AG04450 (cell line): ENCODE data around the gene EML3. TPM values are rescaled to one million over a fixed set of nuclear protein-coding genes. Genes with fewer than 3 reads are reported as not detected.

Experiments
- CTCF ChIA-PET: fragments of 300-600, 350-600 bp; formaldehyde crosslinking; extraction: SDS; loops from one replicate; lab custom pipeline; 2022; ENCODE audit warnings: antibody characterized with exemption, inconsistent platforms; lab: Charles Lee
- POLR2A ChIA-PET: fragments of 350-600 bp; formaldehyde crosslinking; extraction: SDS; loops from one replicate; lab custom pipeline; 2021; ENCODE audit warnings: antibody characterized with exemption, inconsistent platforms; lab: Yijun Ruan, JAX
- DNase-seq: peaks from one replicate; pipeline ENCODE4 v3.0.0-alpha.2; 2011; ENCODE audit warnings: low read depth, low spot score
- H3K27ac ChIP-seq: one replicate; pipeline ENCODE4 v1.5.1; 2012; ENCODE audit warnings: low read depth, low read length, control low read depth
- H3K27me3 ChIP-seq: one replicate; pipeline ENCODE4 v1.6.0; 2012; ENCODE audit warnings: low read length; ENCODE audit not compliant: control insufficient read depth, insufficient read depth
- H3K4me3 ChIP-seq: 2 replicates; pipeline ENCODE4 v1.5.1; 2011; ENCODE audit warnings: mild to moderate bottlenecking, low read depth, low read length, control low read depth
- H3K9me3 ChIP-seq: 2 replicates; pipeline ENCODE4 v1.5.1; 2012; ENCODE audit warnings: low read length; ENCODE audit not compliant: control insufficient read depth, insufficient read depth
- polyA plus RNA-seq: library from polyadenylated mRNA; depleted of rRNA; stranded (reverse); fragments of >200 nt; gene quantifications from 2 replicates; pipeline ENCODE4 v1.2.3, GENCODE V29; 2011
- TF ChIP-seq, protein P1 (sequence below): IDR thresholded peaks from 2 replicates; pipeline ENCODE4 v1.5.1; 2011; ENCODE audit warnings: low read depth, low read length, control low read depth, inconsistent platforms

Gene EML3
- polyA plus RNA-seq, 1 experiment = 18.6 TPM

DNA sequence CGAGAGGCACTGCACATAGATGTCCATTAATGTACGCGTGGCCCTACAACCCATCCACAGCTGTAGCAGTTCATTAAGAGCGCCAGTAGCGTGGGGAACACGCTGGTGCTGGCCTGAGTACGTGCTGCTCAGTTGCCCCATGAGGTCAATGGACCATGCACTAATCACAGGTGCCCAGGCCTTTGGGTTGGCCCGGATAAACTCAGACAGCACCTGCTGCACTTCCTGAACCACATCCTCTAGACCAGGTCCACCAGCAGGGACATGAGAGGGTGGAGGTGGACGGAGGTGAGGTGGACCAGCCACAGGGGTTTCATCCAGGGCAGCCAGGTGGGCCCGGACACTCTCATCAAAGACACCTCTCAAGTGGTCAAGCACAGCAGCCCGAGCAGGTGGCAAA is 36.9 kb upstream of the EML3 start:
- CTCF ChIA-PET = interaction anchor here (0.6 kb wide), 1 partner anchor 343 kb away, joined by 3 read pairs; no protein-coding TSS in a partner anchor
- no peak for DNase-seq
- POLR2A ChIA-PET = interaction anchor here (10.2 kb wide), 1 partner anchor 16 kb away, joined by 150 read pairs; the partner anchor contains the start of genes C11orf98 and CSKMT

GRCh38 chr11:62648967-62649364 is 36.4 kb upstream of the EML3 start:
- DNase-seq = no peak
- CTCF ChIA-PET = interaction anchor here (0.6 kb wide), 1 partner anchor 342 kb away, joined by 3 read pairs; no protein-coding TSS in a partner anchor

More for the DNA sequence above, 36.9 kb upstream of the EML3 start:
- Histone ChIP-seq H3K27me3 (no peaks in the 10 kb centered on the region), H3K4me3 (no peak overlapping the region), H3K27ac (no peak overlapping the region), H3K9me3 (peaks cover 6% of the 10 kb centered on the region; the same call in 1 of the 2 replicates)
- TF ChIP-seq, protein P1, sequence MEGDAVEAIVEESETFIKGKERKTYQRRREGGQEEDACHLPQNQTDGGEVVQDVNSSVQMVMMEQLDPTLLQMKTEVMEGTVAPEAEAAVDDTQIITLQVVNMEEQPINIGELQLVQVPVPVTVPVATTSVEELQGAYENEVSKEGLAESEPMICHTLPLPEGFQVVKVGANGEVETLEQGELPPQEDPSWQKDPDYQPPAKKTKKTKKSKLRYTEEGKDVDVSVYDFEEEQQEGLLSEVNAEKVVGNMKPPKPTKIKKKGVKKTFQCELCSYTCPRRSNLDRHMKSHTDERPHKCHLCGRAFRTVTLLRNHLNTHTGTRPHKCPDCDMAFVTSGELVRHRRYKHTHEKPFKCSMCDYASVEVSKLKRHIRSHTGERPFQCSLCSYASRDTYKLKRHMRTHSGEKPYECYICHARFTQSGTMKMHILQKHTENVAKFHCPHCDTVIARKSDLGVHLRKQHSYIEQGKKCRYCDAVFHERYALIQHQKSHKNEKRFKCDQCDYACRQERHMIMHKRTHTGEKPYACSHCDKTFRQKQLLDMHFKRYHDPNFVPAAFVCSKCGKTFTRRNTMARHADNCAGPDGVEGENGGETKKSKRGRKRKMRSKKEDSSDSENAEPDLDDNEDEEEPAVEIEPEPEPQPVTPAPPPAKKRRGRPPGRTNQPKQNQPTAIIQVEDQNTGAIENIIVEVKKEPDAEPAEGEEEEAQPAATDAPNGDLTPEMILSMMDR = no peak

DNA sequence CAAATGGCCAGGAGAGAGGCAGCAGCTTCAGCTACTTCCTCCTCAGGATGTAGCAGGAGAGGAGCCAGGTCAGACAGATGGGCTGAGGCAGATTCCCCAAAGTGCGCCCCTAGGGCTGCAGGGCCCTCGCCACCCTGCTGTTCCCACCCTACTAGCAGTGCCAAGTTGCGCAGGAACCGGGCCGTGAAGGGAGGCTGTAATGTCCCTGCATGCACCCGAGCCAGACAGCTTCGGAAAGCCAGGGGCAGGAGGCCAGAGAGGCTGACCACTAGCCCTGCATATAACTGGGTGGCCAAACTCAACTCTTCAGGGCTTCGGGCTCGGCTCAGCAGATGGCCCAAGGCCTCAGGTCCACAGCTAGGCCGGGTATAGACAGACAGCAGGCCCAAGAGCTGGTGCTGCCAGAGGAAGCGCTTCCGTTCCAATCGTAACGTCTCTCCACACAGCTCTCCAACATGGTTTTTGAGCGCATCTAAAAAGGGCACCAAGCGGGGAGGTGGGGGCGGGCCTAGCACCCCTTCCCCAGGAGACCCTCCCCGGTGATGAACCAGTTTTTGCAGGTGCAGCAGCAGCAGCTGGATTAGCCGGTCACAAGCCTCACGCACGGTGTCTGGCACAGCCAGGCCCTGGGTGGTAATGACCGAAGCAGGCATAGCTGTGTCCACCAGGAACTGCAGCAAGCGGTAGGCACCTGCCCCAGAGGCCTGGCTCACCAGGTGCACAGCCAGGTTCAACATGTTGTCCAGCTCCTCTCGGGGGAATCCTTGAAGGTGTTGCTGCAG is 35.8 kb upstream of the EML3 start:
- no peaks in the 10 kb centered on the region for H3K27me3 ChIP-seq
- ChIA-PET CTCF (no interaction called here), POLR2A (interaction anchor here (0.5 to 10.2 kb wide), 3 partner anchors 17 to 121 kb away, joined by 3 to 150 read pairs (median 5); partner anchors contain the start of genes C11orf98, CSKMT and TUT1)
- no peak overlapping the region for H3K27ac ChIP-seq
- H3K4me3 ChIP-seq = no peak overlapping the region
- peaks cover 6% of the 10 kb centered on the region; the same call in 1 of the 2 replicates for H3K9me3 ChIP-seq
- TF ChIP-seq, protein P1 = no peak
- DNase-seq = no peak

More at GRCh38 chr11:62648967-62649364, 36.4 kb upstream of the EML3 start:
- TF ChIP-seq, protein P1 = no peak
- Histone ChIP-seq H3K4me3 (no peak overlapping the region), H3K27me3 (no peaks in the 10 kb centered on the region), H3K9me3 (peaks cover 6% of the 10 kb centered on the region; the same call in 1 of the 2 replicates), H3K27ac (no peak overlapping the region)
- POLR2A ChIA-PET = interaction anchor here (0.5 to 10.2 kb wide), 3 partner anchors 17 to 120 kb away, joined by 3 to 150 read pairs (median 5); partner anchors contain the start of genes C11orf98, CSKMT and TUT1

GRCh38 chr11:62647609-62648005 is 35.0 kb upstream of the EML3 start:
- ChIA-PET POLR2A (interaction anchor here (10.2 kb wide), 1 partner anchor 18 kb away, joined by 150 read pairs; the partner anchor contains the start of genes C11orf98 and CSKMT), CTCF (no interaction called here)
- TF ChIP-seq, protein P1 = no peak
- no peak overlapping the region for H3K4me3 ChIP-seq
- no peak overlapping the region for H3K27ac ChIP-seq
- peaks cover 6% of the 10 kb centered on the region; the same call in 1 of the 2 replicates for H3K9me3 ChIP-seq
- DNase-seq = no peak
- no peaks in the 10 kb centered on the region for H3K27me3 ChIP-seq
